B cell (primary cell): ENCODE data around the gene ZNF366.

Experiments used
- EZH2 ChIP-seq: IDR thresholded peaks from 2 replicates; pipeline ENCODE4 v1.6.1; 2012; ENCODE audit warnings: borderline replicate concordance, low read depth, mild to moderate bottlenecking, moderate library complexity, low read length; ENCODE audit not compliant: insufficient read depth, poor library complexity, severe bottlenecking
- TF ChIP-seq, protein P1 (sequence below): fragments of 200-600 bp; IDR thresholded peaks from one replicate; pipeline ENCODE4 v1.8.0; 2022; ENCODE audit warnings: antibody characterized with exemption, mild to moderate bottlenecking

- TF ChIP-seq, protein P1, sequence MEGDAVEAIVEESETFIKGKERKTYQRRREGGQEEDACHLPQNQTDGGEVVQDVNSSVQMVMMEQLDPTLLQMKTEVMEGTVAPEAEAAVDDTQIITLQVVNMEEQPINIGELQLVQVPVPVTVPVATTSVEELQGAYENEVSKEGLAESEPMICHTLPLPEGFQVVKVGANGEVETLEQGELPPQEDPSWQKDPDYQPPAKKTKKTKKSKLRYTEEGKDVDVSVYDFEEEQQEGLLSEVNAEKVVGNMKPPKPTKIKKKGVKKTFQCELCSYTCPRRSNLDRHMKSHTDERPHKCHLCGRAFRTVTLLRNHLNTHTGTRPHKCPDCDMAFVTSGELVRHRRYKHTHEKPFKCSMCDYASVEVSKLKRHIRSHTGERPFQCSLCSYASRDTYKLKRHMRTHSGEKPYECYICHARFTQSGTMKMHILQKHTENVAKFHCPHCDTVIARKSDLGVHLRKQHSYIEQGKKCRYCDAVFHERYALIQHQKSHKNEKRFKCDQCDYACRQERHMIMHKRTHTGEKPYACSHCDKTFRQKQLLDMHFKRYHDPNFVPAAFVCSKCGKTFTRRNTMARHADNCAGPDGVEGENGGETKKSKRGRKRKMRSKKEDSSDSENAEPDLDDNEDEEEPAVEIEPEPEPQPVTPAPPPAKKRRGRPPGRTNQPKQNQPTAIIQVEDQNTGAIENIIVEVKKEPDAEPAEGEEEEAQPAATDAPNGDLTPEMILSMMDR: no peak
- TF ChIP-seq EZH2: no peak
Observed at GRCh38 chr5:72499730-72500129, 7.5 kb downstream of the ZNF366 start.
